HG03103 (cell line): Measurements from ENCODE around the gene TMTC1.

ENCODE experiments used
- ATAC-seq: cut with Tn5 transposase; IDR thresholded peaks from one replicate; pipeline ENCODE4 v1.9.1; 2021; ENCODE audit warnings: low read depth; ENCODE audit not compliant: unreplicated experiment

The TMTC1 gene

DNA sequence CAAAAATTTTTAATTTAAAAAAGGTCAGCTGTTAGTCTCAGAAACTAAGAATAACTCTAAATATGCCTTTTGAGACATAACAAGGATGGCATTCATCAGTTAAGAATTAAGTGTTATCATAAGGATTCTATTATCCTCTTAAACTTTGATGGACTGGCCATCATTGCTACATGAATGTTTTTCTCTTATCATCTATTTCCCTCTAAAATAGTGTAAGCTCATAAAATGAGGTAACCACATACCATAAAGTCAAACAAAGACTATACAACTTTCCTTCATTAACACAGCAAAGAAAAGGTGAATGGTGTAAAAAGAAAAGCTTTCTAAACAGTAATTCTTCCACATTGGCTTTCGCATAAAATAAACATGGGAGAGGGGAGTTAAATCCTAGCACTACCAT is 41.1 kb downstream of the TMTC1 start:
- ATAC-seq, result no peak

DNA sequence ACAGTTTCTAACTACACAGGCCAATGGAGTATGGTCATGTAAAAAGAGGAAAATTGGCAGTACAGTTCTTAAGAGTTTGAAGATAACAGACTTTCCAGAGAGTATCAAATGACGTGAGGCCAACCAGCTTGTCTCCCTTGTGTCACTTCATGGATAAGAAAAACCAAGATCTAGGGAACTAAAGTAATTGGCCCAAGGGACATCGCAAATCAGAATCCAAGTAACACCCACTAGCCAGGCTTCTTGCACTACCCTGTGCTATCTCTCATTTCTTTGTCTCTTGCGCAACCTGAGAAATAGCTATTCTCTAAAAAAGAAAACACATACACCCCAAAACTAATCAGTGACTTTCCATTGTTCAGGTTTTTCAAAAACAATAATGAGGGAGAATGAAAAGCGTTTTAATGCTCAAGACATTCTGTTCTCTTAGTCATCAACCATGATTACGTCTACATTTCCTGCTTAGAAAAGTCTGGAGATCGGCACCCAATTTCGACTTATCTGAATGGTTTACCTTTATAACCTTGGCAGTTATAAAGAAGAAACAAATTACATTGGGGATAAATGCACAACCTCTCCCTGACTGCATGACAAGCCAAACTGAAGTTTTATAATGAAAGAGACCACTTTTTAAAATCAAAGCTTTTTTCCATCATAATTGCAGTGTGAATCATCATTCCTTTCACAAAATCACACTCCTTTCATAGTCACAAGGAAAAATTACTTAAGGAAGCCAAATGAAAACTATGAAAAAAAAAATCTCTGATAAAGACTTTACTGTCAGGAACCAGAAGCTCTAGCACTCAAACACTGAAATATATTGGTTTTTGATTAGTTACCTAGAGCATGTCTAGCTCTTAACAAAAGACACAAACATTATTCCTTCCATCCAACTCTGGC is 42.1 kb downstream of the TMTC1 start:
- no peak for ATAC-seq

GRCh38 chr12:29739279-29739991 is 44.3 kb downstream of the TMTC1 start:
- no peak for ATAC-seq

GRCh38 chr12:29738365-29738764 is 45.4 kb downstream of the TMTC1 start:
- ATAC-seq, result no peak

DNA sequence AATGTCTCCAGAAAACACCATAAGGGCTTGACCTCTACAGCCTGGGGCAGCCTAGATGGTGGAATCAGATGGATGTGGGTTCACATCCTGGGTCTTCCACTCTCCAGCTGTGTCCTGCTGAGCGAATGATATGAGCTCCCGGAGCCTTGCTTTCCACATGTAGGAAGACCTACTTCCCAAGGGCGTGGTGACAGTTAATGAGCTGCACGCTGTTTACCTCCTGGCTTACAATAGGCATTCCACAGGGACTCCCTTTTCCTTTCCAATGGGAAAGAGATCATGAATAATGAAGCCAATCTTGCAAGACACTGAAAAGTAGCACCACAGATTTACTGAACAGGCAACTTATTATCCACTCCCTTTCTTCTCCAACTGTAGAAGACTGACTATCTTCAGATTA is 46.1 kb downstream of the TMTC1 start:
- no peak for ATAC-seq

DNA sequence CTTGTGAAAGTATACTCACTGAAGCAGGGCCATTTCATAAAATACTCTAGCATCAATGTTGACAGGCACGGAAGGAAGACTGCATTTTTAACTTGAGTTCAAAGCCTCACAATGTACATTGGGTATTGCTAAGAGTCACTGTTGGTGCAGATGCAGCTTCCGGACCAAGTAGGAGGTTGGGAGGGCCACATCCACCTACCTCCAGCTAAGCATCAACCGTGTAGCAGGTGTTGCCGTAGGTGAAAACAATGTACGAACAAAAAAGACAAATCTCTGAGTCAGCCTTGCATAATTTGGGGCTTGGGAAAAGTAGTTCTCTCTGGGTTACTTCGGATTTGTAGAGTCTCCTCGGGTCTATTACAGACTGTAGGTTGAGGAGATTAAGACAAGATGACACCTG is 48.1 kb downstream of the TMTC1 start:
- no peak for ATAC-seq

GRCh38 chr12:29734734-29735133 is 49.0 kb downstream of the TMTC1 start:
- no peak for ATAC-seq

GRCh38 chr12:29734305-29734704 is 49.4 kb downstream of the TMTC1 start:
- no peak for ATAC-seq

DNA sequence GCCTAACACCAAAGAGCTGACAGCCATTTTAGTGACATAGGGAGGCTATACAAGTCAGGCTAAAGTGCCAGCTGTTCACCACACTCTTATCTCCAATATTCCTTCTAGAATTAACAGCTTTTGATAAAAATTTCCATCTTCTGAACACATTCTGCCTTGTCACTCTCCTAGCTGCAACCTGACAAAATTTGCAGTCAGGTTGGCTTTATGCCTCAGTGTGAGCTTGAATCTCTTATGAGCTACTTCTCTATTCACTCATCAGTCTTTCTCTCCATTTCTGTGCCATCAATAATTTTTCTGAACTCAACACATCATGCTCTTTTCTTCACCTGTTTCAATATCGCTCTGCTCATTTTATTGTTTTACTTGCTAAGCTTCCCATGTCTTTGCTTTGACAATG is 50.2 kb downstream of the TMTC1 start:
- ATAC-seq, result no peak

GRCh38 chr12:29733060-29733459 is 50.7 kb downstream of the TMTC1 start:
- no peak for ATAC-seq

GRCh38 chr12:29732593-29732992 is 51.1 kb downstream of the TMTC1 start:
- ATAC-seq, result no peak

DNA sequence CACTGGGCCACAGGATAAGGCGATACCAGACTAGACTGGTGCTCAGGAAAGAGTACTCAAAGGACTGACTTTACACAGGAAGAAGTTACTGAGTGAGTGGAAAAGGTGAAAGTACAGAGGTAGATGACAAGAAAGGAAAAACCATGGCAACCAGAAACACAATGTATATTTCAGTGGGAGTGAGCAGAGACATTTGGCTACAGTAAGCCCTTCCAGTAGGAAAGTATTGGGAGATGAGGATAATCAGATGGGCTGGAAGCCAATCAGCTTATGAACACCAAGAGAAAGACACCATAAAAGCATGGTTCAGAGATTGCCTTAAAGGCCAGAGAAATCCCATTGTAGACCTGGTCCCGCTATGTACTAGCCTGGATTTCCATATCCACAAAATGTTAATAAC is 51.6 kb downstream of the TMTC1 start:
- ATAC-seq, result no peak

- ATAC-seq, result no peak
Measured at GRCh38 chr12:29731591-29731990, 52.2 kb downstream of the TMTC1 start.

DNA sequence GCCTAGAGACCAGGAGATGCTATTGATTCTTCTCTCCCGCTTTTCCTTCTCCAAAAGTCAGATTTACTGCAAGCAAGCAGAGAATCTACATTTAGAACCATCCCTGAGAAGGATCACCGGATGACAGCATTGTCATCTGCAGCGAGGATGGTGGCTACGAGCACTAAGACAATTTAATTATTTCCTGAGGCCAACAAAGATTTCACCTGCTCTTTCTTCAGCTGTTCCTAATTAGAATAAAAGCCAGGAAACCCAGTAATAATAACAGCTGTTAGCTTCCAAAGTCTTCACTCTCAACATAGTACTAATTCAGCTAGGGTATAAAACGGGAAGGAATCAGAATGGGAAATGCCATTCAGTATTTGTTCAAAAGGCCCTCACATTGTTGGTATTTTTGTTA is 53.3 kb downstream of the TMTC1 start:
- ATAC-seq, result no peak

GRCh38 chr12:29728030-29728429 is 55.7 kb downstream of the TMTC1 start:
- no peak for ATAC-seq

DNA sequence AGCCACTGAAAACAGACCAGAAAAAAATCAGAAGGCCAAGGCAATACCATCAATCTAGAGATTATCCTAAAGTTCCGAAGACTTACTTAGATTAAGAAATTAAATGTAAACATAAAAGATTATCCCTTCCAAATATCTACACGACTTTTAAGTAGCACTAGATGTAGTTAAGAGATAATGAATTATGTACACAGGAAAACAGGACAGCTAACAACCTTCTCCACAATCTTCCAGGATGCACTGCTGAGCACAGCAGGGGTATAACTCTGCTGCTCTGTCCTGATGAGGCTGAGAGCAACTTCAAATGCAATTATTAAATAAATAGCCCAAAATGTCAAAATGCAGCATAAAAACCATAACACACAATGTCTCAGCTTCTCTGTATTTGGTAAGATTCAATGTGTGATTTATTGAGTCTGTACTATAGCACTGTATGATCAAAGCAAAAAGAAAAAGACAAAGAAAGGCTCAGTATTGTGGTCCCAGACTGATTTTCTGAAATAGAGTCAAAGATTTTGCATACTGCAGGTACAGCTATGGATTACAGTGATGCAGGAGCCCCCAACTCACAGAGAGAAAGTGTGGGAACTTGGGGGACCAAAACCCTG is 56.9 kb downstream of the TMTC1 start:
- no peak for ATAC-seq

DNA sequence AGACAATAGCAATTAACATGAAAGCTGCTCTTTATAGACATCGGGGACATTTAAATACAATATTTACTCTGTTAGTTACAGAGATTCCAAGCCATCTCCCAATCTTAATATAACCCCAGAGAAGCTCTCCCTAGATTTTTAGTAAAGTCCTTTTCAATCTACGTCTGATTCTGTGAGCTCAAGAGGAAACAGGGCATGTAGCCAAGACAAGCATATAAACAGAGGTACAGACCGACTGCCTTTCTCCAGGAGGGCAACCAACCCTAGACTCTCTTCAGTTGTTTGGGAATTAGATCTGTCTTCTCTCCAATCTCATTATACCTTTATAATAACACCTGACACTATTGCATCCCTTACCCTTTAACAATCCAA is 57.4 kb downstream of the TMTC1 start:
- no peak for ATAC-seq

DNA sequence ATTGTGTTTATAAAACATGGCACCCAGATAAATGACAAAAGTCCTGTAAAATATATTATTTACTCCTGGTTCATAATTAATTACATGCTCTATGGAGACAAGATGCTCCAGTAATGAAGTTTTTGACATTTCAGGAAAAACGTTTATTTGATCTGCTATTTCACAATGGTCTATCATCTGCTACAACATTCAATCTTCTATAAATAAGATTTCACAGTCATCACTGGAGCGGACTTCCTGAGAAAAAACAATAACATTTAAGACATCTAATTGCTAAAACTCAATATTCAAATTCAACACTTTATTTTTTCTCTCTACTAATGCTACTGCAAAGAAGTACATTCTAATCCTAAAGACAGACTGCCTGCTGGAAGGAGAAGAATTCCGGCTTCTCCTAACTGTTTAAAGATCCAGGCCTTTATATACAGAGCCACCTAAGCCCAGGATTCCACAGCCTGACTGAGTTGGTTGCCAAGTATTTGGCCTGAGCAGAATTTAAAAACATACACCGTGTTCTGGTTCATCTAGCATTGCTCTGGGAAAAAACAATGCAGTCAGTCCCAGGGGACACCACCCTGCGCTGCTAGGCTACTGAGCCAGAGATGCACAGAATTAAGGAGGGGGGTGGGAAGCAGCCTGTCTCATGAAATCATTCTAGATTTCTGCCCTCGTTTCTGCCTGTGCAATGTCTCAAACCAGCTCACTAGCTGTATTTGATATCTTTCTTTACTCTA is 58.0 kb downstream of the TMTC1 start:
- ATAC-seq, result no peak

DNA sequence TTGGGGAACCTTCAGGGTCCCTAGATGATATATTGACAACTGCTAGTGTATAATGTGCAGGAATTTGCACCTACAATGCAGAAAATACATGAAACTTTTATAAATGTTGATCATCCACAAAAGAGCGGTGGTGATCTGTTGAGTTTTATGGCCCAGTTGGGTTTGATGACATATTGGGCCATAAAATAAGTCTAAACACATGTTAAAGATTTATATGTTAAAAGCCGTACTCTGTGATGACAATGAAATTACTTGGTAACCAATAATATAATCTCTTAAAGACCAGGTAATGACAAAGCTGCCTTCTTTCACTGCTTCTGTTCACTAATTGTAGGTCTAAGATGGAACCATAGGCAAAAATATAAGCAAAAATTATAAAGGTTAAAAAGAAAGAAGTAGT is 61.6 kb downstream of the TMTC1 start:
- ATAC-seq, result no peak

GRCh38 chr12:29719381-29719780 is 64.4 kb downstream of the TMTC1 start:
- no peak for ATAC-seq

DNA sequence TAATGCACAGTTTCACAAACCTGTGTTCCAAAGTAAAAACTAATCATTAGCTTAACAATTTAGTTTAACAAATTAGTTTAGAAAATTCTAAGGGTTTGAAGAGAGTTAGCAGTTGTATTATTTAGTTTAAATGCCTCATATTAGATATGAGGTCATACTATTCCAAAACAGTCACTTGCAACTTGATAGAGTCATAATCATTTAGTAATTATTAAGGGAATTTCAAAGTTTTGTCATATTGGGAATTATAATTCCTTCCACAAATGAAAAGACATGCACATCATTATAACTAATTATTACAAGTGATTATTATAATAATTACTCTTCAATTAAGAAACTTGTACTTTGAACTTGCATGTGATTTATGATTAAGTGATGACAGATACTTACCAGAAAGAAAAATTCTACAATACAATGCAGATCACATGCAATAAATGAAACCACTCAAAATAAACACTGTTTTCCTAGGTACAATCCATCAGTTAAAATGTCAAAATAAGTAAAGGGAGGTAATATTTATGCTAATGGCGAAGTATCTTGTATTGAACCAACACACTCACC is 66.1 kb downstream of the TMTC1 start:
- ATAC-seq, result no peak
